PFSK-1 (cell line): ENCODE data around the gene PKIB.

ENCODE experiments used
- FOXP2 ChIP-seq: optimal IDR thresholded peaks from 2 replicates; pipeline ENCODE3; 2011; ENCODE audit warnings: borderline replicate concordance, control low read depth, inconsistent platforms; ENCODE audit not compliant: insufficient read depth; ENCODE audit errors: extremely low read length, extremely low read depth
- POLR2AphosphoS5 ChIP-seq: IDR thresholded peaks from 2 replicates; pipeline ENCODE4 v1.6.1; 2012; ENCODE audit warnings: low read depth, mild to moderate bottlenecking, control low read depth, low read length, moderate library complexity
- SIN3A ChIP-seq: IDR thresholded peaks from 2 replicates; pipeline ENCODE4 v1.6.1; 2012; ENCODE audit warnings: mild to moderate bottlenecking, low read length, moderate library complexity, borderline replicate concordance; ENCODE audit not compliant: insufficient read depth
- TAF1 ChIP-seq: IDR thresholded peaks from 2 replicates; pipeline ENCODE4 v1.6.1; 2012; ENCODE audit warnings: low read length, control low read depth, borderline replicate concordance; ENCODE audit not compliant: insufficient read depth
- TF ChIP-seq, protein P1 (sequence below), 2 experiments: IDR thresholded peaks; 2 replicates each; pipeline versions ENCODE4 v1.6.1 to v1.8.0; 2011 to 2012; ENCODE audit warnings: low read depth in 2 of 2, low read length in 2 of 2, control low read depth in 1 of 2, inconsistent platforms in 1 of 2, mild to moderate bottlenecking in 1 of 2, moderate library complexity in 1 of 2; ENCODE audit not compliant: insufficient read depth in 1 of 2

DNA sequence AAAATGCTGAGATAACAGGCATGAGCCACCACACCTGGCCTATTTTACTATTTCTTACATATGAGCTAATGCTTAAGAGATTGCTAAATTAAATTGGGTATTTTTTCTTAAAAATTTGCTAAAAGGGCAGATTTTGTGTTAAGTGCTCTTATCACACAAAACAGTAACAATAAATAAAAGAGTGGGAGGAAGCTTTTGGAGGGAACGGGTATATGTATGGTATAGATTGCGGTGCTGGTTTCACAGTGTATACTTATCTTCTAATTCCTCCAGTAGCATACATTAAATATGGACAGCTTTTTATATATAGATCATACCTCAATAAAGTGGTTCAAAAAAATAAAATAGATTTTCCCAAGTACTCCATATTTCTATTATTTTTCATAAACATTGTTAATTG is 129.9 kb downstream of the PKIB start:
- TF ChIP-seq TAF1 (no peak), SIN3A (no peak), POLR2AphosphoS5 (no peak), FOXP2 (no peak)
- TF ChIP-seq, protein P1, sequence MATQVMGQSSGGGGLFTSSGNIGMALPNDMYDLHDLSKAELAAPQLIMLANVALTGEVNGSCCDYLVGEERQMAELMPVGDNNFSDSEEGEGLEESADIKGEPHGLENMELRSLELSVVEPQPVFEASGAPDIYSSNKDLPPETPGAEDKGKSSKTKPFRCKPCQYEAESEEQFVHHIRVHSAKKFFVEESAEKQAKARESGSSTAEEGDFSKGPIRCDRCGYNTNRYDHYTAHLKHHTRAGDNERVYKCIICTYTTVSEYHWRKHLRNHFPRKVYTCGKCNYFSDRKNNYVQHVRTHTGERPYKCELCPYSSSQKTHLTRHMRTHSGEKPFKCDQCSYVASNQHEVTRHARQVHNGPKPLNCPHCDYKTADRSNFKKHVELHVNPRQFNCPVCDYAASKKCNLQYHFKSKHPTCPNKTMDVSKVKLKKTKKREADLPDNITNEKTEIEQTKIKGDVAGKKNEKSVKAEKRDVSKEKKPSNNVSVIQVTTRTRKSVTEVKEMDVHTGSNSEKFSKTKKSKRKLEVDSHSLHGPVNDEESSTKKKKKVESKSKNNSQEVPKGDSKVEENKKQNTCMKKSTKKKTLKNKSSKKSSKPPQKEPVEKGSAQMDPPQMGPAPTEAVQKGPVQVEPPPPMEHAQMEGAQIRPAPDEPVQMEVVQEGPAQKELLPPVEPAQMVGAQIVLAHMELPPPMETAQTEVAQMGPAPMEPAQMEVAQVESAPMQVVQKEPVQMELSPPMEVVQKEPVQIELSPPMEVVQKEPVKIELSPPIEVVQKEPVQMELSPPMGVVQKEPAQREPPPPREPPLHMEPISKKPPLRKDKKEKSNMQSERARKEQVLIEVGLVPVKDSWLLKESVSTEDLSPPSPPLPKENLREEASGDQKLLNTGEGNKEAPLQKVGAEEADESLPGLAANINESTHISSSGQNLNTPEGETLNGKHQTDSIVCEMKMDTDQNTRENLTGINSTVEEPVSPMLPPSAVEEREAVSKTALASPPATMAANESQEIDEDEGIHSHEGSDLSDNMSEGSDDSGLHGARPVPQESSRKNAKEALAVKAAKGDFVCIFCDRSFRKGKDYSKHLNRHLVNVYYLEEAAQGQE (IDR thresholded peaks at IDR 0.05; ENCODE audit: insufficient read depth in 1 of 2, low read depth in 2 of 2, low read length in 2 of 2): no peak
